ENCODE measurements around the gene MELTF. TPM values are rescaled to one million over a fixed set of nuclear protein-coding genes. Genes with fewer than 3 reads are reported as not detected.

Gene MELTF
- total and polyA plus RNA-seq, 9 of the 15 experiments (the other 6 are each of a cell fraction or from before 2014, with no cell fraction given), result 0.35 to 10.5 (median 4.5) TPM

- TF ChIP-seq CREB1 (IDR thresholded peaks at IDR 0.05) (no peak), CREB1 (CRISPR knock-in tag; IDR thresholded peaks at IDR 0.05) (no peak), MLX (CRISPR knock-in tag; conservative IDR thresholded peaks at IDR 0.05) (no peak), YY1 (IDR thresholded peaks at IDR 0.05; ENCODE audit: borderline replicate concordance in 1 of 3, control insufficient read depth in 1 of 3, extremely low read depth in 1 of 3, insufficient read depth in 3 of 3, insufficient read length in 1 of 3, insufficient replicate concordance in 2 of 3, low read depth in 1 of 3, low read length in 2 of 3) (peak in 1 of 3 experiments; percentile 24), ZNF146 (CRISPR knock-in tag; IDR thresholded peaks at IDR 0.05; ENCODE audit: unreplicated experiment) (no peak), ZC3H11A (IDR thresholded peaks at IDR 0.05; ENCODE audit: low read depth, low read length) (no peak), POLR3A (IDR thresholded peaks at IDR 0.05; ENCODE audit: borderline replicate concordance, extremely low read depth, insufficient read depth, insufficient read length) (no peak), REST (IDR thresholded peaks at IDR 0.05; ENCODE audit: borderline replicate concordance) (0 out of 2 replicates have a peak, but pooled peaks have one; percentile 8), REST (CRISPR knock-in tag; IDR thresholded peaks at IDR 0.05; ENCODE audit: low read depth) (no peak; the same call in 1 of the 2 replicates), POLR2AphosphoS5 (IDR thresholded peaks at IDR 0.05; ENCODE audit: control insufficient read depth, insufficient read depth, low read depth, low read length) (0 out of 2 replicates have a peak, but pooled peaks have one; percentile 7)
- TF ChIP-seq, protein P1, sequence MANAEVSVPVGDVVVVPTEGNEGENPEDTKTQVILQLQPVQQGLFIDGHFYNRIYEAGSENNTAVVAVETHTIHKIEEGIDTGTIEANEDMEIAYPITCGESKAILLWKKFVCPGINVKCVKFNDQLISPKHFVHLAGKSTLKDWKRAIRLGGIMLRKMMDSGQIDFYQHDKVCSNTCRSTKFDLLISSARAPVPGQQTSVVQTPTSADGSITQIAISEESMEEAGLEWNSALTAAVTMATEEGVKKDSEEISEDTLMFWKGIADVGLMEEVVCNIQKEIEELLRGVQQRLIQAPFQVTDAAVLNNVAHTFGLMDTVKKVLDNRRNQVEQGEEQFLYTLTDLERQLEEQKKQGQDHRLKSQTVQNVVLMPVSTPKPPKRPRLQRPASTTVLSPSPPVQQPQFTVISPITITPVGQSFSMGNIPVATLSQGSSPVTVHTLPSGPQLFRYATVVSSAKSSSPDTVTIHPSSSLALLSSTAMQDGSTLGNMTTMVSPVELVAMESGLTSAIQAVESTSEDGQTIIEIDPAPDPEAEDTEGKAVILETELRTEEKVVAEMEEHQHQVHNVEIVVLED (CRISPR knock-in tag; IDR thresholded peaks at IDR 0.05), result peak; percentile 15; the same call in 1 of the 2 replicates
Measured at GRCh38 chr3:196968233-196969133, 61.1 kb downstream of the MELTF start, which contains the start of gene PIGZ (continued).

Measured in K562 (cell line).